M059J (cell line): ENCODE measurements around the gene KLB. TPM values are rescaled to one million over a fixed set of nuclear protein-coding genes. Genes with fewer than 3 reads are reported as not detected.
"Not testable (repeated sequence)": the region's sequence is repeated elsewhere in the genome, so short reads cannot be mapped to it uniquely, and the experiment has no call there.

ENCODE experiments used
- DNase-seq: peaks from one replicate; pipeline ENCODE4 v3.0.0-alpha.2; 2012; ENCODE audit warnings: low read depth
- total RNA-seq: library from RNA; depleted of rRNA; stranded (reverse); fragments of >200 nt; shearing (Covaris generic); gene quantifications from 2 replicates; pipeline ENCODE4 v1.2.3, GENCODE V29; 2014

Gene KLB
- total RNA-seq, 1 experiment from 2014 or later: not detected

GRCh38 chr4:39426728-39427127 is 20.0 kb downstream of the KLB start:
- no peak for DNase-seq

- DNase-seq: peak; percentile 13
Observed at GRCh38 chr4:39427520-39428114, 20.9 kb downstream of the KLB start.

GRCh38 chr4:39429476-39430334 is 23.0 kb downstream of the KLB start:
- no peak for DNase-seq

- DNase-seq: no peak
Observed at GRCh38 chr4:39433878-39434492, 27.3 kb downstream of the KLB start.

GRCh38 chr4:39435659-39436563 is 29.2 kb downstream of the KLB start:
- DNase-seq: no peak

GRCh38 chr4:39441593-39441992 is 34.9 kb downstream of the KLB start:
- no peak for DNase-seq

GRCh38 chr4:39442998-39443397 is 36.3 kb downstream of the KLB start:
- DNase-seq: no peak

- DNase-seq: no peak
Observed at GRCh38 chr4:39446483-39446841, 39.7 kb downstream of the KLB start.

- no peak for DNase-seq
Observed at GRCh38 chr4:39446842-39447573, 40.3 kb downstream of the KLB start.

GRCh38 chr4:39450618-39451017 is 43.9 kb downstream of the KLB start:
- DNase-seq: peak; percentile 43

GRCh38 chr4:39451423-39452023 is 44.8 kb downstream of the KLB start:
- DNase-seq: no peak

- no peak for DNase-seq
Observed at GRCh38 chr4:39452153-39452859, 45.6 kb downstream of the KLB start.

GRCh38 chr4:39452860-39453587 is 46.3 kb downstream of the KLB start:
- no peak for DNase-seq

- no peak for DNase-seq
Observed at GRCh38 chr4:39453738-39454137, 47.0 kb downstream of the KLB start.

- DNase-seq: no peak
Observed at GRCh38 chr4:39455486-39455885, 48.8 kb downstream of the KLB start.

- DNase-seq: no peak
Observed at GRCh38 chr4:39456946-39457763, 50.4 kb downstream of the KLB start.

- DNase-seq: not testable (repeated sequence)
Observed at GRCh38 chr4:39458161-39458504, 51.4 kb downstream of the KLB start.

- peak; percentile 96 for DNase-seq
Observed at GRCh38 chr4:39458505-39459300, 52.0 kb downstream of the KLB start, which contains the start of the genes LIAS and RPL9. Gene LIAS, plus strand, starts transcription at chr4:39459056. Its CDS starts 62 bp downstream, at chr4:39459118. Gene RPL9, minus strand, starts transcription at chr4:39458922. Its CDS starts 483 bp downstream, at chr4:39458439.
